ENCODE results near the gene TMC5.
A peak's percentile ranks its signal among the peaks of the same experiment; 100 is the strongest.
"Not testable (repeated sequence)": the region's sequence is repeated elsewhere in the genome, so short reads cannot be mapped to it uniquely, and the experiment has no call there.

TMC5 gene

DNA sequence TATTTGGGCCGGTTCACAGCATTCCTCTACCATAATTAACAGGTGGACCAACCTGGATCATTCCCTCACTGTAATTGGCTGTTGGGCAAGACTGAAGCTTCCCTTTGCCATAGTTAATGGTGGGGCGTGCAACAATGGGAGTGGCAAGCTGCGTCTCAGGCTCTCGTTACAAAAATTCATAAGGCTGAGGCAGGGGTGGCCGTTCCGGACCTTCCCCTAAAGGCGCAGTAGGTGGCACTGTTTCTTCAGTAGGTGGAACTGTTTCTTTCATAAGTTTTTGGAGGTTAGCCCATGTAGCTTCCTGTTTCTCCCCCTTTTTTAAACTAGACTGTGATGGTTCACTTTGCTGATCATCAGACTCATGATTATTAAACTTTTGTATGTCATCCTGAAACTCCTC is 17.0 kb upstream of the TMC5 start:
- peak in 1 of 2 donors; percentile 2 for DNase-seq

DNA sequence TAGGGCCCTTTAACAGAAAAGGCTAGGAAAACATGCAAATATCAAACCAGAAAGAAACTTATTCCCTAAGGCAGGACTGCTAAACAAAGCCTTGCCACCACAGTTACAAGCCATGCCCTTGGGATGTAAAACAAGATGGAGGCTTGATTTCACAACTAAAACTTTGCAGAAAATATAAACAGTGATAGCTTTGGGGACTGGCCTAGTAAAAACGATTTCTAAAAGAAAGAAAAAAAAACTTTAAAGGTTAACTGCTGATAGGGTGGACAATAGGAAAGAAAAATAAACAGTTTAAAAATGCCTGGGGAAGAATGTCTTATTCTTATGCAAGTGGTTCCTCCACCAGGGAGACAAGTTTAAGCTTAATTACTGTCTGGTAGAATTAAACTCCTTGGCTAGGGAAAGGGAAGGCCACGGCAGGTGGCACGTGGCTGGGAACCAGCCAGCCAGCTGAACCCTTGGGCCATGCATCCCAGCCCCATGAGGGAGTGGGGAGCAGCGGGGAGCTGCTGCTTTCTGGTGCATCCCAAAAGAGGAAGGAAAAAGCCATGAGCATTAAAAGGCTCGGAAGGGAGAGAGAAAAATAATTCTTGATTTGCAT is 10.7 kb upstream of the TMC5 start:
- DNase-seq = no peak

DNA sequence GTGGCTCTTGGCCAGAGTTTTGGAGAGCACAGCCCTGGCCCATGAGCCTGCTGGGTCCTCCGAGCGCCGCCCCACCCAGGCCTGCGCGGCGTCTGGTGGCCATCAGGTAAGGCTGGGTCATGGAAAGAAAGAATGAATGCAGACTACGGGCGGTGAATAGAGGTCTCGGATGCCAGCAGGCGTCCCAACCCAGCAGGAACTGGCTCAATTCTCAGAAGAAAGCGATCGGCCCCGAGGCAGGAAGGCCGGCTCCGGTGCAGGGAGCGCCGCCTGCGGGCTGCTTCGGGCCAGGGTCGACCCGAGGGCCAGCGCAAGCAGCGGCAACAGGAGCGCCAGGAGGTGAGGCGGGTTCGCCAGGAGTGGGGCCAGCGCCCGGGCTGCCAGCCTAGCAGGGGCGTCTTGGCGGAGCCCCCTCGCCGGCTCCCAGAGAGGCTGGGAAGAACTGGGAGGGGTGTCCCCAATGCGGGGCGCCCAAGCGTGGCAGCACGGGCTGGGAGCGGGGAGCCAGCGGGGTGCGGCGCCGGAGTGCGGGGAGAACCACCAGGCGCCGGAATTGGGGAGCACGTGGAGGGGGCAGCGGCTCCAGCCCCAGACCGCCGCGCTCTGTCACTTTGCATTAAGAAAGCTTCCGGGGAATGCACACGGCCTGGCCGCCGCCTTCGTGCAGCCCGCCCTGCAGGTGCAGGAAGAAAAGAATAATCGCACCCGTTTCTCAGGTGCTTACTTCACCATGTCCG is 7.1 kb upstream of the TMC5 start:
- DNase-seq = no peak

DNA sequence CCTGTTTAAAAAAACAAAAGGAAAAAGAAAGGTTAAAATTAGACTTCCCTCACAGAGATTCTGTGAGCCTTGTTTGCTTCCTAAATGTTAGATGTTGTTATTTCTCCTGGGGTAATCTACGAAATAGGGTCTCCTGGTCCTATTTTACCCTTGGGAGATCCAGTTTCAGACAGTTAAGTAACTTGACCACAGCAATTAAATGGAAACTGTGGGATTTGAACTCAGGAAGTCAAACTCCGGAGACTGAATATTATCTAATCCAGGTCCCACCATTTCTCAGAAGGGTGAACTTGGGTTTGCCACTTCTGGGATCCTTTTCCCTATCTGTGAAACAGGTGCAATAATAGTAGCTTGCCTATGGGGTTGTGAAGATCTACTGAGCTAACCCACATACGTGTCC is 6.4 kb upstream of the TMC5 start:
- DNase-seq = no peak

DNA sequence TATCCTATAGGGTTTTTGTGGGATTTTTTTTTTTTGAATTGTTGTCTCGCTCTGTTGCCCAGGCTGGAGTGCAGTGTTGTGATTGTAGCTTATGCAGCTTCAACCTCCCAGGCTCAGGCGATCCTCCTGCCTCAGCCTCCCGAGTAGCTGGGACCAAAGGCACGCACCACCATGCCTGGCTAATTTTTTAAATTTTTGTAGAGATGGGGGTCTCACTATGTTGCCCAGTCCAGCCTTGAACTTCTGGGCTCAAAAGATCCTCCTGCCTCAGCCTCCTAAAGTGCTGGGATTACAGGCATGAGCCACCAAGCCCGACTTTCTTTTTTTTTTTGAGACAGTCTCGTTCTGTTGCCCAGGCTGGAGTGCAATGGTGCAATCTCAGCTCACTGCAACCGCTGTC is 5.6 kb upstream of the TMC5 start:
- not testable (repeated sequence) for DNase-seq

DNA sequence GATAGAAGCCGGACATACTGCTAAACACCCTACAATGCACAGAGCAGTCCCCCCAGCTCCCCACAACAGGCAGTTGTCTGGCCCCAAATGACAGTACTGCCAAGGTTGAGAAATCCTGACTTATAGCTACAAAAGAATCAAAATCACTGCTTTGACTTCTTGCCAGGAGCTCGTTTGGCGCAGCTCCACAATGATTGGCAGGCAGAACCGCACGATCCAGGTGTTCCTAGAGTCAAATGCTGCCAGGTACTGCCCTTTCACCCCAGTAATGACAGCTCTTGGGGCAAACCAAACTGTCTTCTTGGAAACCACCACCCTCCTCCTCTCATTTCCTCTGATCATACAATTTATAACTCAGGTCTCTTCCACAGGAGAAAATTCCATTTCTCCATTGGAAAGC is 2.2 kb upstream of the TMC5 start:
- DNase-seq = no peak

DNA sequence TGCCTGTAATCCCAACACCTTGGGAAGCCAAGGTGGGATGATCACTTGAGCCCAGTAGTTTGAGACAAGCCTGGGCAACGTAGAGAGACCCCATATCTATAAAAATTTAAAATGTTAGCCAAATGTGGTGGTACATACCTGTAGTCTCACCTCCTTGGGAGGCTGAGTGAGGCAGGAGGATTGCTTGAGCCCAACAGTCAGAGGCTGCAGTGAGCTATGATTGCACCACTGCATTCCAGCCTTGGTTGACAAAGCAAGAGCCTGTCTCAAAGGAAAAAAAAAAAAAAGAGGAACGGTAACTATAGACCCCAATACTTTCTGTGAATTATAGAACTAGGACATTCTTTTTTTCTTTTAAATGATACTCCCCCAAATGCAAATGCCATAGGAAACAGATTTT is 1.8 kb upstream of the TMC5 start:
- DNase-seq = no peak

DNA sequence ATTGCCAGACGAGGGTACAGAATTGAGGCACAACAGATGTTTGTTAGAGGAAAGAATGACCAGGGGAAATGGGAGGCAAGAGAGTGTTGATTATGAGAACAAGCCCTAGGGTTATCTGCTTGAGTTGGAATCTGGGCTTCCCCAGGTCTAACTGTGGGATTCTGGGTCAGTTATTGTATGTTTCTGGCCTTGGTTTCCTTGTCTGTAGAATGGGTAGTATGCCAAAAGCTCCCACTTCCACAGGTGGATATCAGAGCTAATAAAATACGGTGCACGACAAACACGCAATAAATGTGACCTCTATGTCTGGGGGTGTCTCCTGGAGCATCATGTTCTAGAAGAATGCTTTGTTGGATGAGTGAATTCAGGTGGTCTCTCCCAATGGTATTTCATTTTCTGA is 517 bp downstream of the TMC5 start:
- no peak for DNase-seq

DNA sequence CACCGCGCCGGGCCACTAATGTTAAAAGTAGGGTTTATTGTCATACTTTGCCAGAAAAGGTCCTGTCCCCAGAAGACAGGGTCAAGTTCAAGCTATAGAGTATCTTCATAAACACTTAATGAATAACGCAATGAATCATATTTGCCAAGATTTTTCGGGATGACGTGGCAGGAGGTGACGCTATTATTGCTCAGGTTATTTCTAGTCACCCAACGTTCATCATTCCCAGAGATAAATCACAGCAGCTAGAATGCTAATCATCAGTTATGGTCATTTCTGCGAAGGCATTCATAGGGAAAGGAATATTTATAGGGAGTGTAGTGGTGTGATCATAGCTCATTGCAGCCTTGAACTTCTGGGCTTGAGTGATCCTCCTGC is 2.0 kb downstream of the TMC5 start:
- DNase-seq = no peak

DNA sequence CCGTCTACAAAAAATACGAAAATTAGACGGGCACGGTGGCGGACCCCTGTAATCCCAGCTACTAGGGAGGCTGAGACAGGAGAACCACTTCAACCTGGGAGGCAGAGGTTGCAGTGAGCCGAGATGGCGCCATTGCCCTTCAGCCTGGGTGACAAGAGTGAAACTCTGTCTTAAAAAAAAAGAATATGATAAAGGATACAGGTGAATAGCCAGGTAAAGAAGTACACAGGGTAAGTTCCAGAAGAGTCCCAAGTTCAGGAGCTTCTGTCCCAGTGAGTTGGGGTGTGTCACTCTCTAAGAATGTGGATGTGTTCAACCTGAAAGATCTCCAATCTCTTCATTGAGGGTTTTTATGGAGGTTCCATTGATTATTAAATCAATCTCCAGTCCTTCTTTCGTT is 6.8 kb downstream of the TMC5 start:
- no peak for DNase-seq

DNA sequence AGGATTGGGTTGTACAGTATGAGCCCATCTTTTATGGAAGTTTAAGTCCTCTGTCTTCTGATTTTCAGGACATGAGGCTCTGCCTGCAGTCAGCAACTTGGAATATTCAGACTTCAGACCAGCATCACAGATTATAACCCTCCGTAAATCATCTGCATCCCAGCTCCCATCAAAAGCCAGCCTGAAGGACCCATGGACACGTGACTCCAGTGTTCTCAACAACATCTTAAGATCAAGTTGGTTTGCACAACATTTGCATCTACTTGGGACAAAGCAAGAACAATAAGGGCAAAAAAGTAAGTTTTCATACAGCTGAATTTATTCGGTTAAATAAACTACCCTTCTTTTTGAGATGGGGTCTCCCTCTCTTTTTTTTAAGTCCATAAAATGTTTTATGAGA is 12.7 kb downstream of the TMC5 start:
- no peak for DNase-seq

DNA sequence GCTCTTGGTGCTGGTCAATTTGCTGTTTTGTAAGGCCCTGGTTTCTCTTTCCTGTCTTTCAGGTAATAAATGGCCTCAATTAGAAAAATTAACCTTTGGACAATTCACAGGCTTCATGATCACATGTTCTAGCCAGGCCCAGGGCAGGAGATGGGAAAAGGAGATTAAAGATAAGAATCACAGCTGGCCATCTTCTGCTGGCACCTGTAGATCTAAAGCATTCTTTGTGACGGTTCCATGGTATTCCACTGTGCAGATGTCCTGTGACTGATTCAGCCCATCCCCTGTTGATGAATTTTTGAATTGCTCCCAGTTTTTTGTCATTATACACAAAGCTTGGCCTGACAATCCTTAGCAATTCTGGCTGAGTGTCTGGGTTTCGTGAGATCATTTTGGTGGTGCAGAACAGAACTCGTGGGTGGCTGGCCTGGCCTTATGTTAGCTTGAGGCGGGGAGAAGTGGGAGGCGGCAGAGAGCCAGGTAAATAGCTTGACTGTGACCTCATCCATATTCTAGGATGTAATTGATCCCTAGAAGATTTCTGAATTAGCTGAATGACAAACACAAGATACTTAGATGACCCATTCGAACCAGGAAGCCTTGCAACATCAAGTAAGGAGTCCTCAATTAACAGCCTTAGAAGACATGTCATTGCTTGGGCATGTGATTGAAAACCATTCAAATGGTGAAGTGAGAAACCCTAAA is 14.1 kb downstream of the TMC5 start:
- DNase-seq = no peak

DNA sequence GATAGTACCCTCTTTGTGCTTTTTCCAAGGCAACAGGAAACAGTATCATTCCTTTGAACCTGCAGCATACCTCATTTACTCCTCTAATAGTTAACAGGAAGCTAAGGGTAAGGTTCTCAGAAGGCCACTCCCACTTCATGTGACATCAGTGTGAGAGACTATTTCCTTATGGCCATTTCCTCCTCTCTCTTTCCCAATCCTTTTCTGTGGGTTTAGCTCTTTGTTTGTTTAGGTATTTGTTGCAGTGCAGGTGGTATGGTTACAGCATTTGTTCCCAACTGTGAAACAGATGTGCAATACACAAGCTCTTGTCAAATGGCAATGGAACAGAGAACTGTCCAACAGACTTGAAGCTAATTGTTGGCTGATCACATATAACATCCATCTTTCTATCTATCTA is 14.7 kb downstream of the TMC5 start:
- DNase-seq = peak; percentile 37 to 51

DNA sequence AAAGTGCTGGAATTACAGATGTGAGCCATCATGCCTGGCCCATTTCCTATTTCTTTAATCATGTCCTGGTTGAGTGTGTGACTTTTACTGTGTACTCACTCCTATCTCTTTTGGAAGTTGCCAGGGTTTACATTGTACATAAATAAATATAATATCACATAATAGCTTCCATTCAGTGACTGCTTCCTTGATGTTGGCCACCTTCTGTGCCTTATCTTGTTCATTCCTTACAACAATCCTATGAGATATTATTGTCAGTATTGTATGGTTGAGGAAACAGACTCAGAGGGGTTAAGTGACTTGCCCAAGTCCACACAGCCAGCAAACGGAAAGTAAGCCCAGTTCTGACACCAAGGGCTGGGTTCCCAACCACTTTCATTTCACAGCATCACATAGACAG is 16.9 kb downstream of the TMC5 start:
- DNase-seq = no peak

DNA sequence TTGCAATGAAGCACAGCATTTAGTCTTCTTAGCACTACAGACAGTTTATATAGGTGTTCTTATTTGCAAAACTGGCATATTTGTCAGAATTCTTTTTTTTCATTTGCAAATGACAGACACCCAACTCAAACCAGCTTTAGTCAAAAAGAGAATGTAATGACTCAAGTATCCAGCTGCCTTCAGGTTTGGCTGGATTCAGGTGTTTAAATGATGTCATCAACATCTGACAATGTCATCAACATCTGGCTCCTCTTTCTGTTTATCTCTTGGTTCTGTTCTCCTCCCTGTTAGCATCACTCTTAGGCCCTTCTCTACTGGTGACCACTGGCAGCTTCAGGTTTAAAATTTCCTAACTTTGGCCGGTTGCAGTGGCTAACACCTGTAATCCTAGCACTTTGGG is 18.9 kb downstream of the TMC5 start:
- no peak for DNase-seq

DNA sequence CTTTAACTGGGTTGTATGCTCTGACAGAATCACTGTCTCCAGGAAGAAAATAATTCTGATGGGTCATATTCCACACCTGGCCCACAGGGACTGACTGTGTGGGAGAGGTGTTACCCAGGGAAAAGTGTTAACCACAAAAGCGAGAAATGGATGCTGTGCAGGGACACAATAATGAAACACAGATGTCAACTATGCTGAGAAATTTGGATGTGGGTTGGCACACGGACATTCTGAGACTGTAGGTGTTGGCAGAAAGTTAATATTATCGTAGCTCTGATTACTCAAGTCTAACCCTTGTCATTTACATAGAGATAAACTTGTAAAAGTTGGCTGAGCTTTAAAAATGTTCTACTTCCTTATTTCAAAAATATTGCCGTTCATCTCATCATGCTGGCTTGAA is 19.6 kb downstream of the TMC5 start:
- no peak for DNase-seq

DNA sequence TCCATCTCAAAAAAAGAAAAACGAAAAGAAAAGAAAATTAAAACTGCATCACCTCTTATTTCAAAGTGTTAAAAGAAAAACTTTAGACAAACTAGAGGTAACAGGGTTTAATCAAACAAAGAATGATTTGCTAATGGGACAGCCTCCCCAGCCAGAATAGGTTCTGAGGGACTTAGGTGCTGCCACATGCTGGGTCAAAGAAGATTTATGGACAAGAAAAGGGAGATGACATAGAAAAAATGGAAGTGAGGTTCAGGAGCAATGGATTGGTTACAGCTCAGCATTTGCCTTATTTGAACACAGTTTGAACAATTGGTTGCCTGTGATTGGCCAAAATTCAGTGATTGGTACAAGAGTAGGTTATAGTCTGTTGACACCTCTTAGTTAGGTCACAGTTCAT is 21.1 kb downstream of the TMC5 start:
- no peak for DNase-seq

DNA sequence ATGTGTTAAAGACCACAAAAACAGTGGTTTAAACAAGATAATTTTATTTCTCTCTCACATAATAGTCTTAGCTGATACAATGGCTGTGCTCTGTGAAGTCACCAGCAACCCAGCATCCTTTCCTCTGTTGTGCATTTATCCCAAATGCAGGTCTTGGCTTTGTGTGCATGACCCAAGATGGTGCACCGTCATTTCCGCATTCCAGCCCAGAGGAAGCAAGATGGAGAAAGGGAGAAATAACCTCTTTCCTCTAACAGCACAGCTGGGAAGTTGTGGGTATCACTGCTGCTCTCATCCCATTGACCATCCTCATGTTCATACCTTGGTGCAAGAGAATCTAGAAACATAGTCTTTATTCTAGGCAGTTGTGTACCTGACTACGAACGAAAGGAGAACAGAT is 21.8 kb downstream of the TMC5 start:
- DNase-seq = no peak

DNA sequence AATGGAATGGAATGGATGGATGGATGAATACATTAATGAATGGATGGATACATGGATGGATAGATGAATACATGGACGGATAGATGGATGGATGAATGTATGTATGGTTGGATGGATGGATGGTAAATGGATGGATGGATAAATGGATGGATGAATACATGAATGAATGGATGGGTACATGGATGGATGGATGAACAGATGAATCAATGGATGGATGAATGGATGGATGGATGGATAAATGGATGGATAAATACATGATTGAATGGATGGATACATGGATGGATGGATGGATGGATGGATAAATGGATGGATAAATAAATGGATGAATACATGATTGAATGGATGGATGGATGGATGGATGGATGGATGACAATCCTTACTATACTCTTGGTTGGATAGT is 26.0 kb downstream of the TMC5 start:
- no peak for DNase-seq

DNA sequence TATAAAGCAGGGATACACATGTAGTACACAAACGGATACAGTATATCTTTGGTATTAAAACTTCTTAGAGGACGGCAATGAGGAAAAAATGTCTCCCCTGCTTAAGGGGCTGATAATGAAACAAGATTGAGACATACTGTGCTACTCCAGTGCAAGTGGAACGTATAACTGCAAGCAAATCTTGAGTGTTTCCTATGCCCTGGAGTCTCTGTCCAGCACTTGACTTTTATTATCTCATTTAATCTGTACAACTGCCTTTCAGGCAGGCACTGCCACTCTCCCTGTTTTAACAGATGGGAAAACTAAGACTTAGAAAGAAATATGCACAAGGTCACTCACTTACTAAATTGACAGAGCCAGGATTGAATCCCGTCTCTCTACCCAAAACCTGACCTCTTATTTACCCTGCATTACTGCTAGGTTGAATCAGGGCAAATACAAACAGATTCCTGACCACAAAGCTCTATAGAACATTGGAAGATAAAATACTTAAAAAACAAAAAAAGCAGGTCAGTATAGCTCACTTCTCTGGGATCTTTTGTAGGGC is 28.7 kb downstream of the TMC5 start:
- DNase-seq = no peak

DNA sequence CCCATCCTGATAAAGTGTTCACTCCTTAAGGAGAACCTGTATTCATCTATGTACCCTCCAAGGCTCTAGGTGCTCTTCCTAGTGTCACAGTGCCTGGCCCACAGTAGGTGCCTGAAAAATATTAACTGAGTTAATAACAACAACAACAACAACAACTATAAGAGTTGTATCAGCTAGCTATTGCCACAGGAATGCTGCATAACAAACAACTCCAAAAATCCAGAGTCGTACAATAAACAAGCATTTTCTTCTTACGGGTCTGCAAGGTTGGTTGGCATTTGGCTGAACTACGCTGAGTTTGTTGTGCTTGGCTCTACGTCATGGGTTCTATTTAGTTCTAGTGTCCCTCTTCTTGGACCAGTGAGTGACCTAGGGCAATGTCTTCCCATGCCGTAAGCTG is 29.2 kb downstream of the TMC5 start:
- no peak for DNase-seq

DNA sequence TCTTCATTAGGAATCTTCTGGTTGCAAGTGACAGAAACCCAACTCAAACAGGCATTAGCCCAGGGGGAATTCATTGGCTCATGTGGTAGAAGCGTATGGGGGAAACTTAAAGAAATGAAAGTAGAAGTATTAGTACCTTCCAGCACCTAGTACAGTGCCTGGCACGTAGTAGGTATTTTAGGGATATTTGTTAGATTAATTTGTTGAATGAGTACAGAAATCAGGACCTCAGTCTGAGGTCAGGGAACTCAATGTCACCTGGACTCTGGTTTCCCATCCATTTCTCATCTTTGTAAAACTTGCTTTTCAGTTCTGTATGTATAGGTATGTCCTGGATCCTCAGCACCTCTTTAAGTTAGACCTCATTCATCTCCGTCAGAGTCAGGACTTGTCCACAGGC is 32.5 kb downstream of the TMC5 start:
- DNase-seq = no peak

DNA sequence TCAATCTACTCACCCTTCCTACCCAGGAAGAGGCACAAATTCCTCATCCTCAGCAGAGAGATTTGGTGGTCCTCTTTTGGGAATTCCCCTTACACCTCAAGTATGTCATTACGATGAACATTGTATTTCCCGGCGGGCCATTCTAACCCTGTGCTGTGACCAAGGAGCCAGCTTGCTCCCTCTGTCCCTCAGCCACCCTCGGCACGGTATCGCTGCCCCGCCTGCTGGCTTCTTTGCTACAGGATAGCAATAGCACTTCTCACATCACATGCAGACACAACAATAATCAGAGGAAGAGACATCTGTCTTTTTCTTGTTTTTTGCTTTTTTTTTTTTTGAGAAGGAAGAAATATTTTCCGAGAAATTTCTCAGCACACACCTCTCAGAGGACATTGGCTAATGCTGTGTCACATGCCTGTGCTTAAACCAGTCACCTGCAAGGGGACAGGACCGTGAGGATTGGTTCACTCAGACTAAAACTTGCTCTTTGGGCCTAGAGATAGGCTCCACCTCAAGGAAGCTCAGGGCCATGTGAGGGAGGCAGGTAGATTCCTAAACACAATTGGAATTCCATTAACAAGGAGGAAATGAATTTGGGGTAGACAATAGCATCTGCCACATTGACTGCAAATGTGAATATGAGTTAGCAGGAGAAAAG is 41.2 kb downstream of the TMC5 start:
- no peak for DNase-seq

DNA sequence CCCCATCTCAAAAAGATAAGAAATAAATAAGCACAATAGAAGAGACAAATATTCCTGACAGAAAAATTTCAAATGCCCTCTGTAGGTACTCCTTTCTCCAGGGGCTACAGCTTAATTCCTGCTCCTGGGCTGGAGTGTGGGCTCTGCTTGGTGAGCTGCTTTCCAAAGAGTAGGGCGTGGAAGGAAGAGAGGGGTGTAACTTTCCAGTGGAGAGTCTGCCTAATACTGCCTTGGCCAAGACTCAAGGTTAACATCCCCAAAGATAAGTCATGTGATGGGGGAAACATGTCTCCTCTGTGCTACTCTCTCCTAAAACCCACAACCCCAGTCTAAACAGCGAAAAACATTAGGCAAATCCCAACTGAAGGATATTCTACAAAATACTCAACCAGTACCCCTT is 42.7 kb downstream of the TMC5 start:
- DNase-seq = no peak

Measured in inflammatory macrophage (primary cell).